Erythroblast (primary cell): ENCODE measurements around the gene OTUB2.

Source experiments
- DNase-seq, 2 experiments: peaks; one replicate each; lab custom pipeline; 2025; lab: John Stamatoyannopoulos, UW
- GATA1 ChIP-seq: IDR thresholded peaks from 2 replicates; pipeline ENCODE4 v1.6.1; 2011; ENCODE audit warnings: low read depth, mild to moderate bottlenecking, control low read depth, low read length, moderate library complexity
- POLR2A ChIP-seq: IDR thresholded peaks from 2 replicates; pipeline ENCODE4 v1.6.1; 2011; ENCODE audit warnings: mild to moderate bottlenecking, low read length

The OTUB2 gene

DNA sequence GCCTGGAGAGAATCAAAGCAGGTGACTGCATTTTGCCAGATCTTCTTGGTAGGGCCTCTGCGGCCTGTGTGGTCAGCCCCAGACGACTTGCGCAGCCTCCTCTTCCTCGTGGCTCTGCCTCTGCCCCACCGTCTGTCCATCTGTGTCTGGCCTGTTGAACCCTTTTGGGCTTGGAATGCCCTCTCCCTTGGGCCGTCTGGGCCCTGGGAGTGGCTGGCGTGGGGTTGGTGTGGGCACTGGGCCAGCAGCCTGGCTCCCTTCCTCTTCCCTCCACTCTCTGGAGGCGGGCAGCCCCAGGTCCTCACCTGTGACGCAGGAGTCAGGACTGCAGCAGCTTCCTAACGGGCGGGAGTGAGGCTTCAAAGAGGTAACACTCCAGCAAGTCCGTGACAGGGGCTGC lies 38.8 kb upstream of the OTUB2 start:
- no peak for DNase-seq
- TF ChIP-seq POLR2A (no peak), GATA1 (no peak)

GRCh38 chr14:93987815-93988476 lies 38.2 kb upstream of the OTUB2 start:
- TF ChIP-seq POLR2A (no peak), GATA1 (no peak)
- no peak for DNase-seq

GRCh38 chr14:93989939-93990338 lies 36.2 kb upstream of the OTUB2 start:
- TF ChIP-seq POLR2A: no peak
- no peak for TF ChIP-seq GATA1
- DNase-seq: no peak

- DNase-seq: no peak
- TF ChIP-seq GATA1: no peak
- no peak for TF ChIP-seq POLR2A
Measured at GRCh38 chr14:93991212-93991611, 34.9 kb upstream of the OTUB2 start.

DNA sequence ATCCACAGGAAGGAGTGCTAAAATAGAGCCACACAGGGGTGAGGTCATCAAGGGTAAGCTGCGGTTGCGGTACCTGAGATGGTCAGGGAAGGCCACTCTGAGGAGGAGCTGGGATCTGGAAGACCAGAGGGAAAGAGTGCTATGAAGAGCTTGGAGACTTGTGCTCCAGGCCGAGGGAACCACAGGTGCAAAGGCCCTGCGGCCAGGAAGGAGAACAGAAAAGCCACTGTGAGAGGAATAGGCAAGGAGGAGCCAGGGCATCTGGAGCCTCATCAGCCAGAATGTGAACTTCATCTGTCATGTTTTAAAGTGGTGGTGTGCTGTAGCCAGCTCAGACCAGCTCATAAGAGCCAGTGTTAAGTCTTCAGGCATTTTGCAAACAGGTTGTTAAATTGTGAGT lies 34.5 kb upstream of the OTUB2 start:
- DNase-seq: no peak
- TF ChIP-seq GATA1 (no peak), POLR2A (no peak)

GRCh38 chr14:93993382-93993781 lies 32.8 kb upstream of the OTUB2 start:
- TF ChIP-seq GATA1 (no peak), POLR2A (no peak)

GRCh38 chr14:93994919-93995682 lies 31.0 kb upstream of the OTUB2 start:
- TF ChIP-seq GATA1 (no peak), POLR2A (no peak)
- DNase-seq: no peak

More at GRCh38 chr14:93993382-93993781, 32.8 kb upstream of the OTUB2 start:
- DNase-seq: no peak

- TF ChIP-seq GATA1 (no peak), POLR2A (no peak)
- DNase-seq: no peak
Measured at GRCh38 chr14:93996130-93996695, 29.9 kb upstream of the OTUB2 start.

- TF ChIP-seq POLR2A: no peak
- no peak for TF ChIP-seq GATA1
- DNase-seq: no peak
Measured at GRCh38 chr14:93997082-93997481, 29.1 kb upstream of the OTUB2 start, which contains the start of gene CCDC197. TSS of gene CCDC197 (plus strand) at chr14:93997301. CDS start at chr14:93998132, 831 bp downstream.

DNA sequence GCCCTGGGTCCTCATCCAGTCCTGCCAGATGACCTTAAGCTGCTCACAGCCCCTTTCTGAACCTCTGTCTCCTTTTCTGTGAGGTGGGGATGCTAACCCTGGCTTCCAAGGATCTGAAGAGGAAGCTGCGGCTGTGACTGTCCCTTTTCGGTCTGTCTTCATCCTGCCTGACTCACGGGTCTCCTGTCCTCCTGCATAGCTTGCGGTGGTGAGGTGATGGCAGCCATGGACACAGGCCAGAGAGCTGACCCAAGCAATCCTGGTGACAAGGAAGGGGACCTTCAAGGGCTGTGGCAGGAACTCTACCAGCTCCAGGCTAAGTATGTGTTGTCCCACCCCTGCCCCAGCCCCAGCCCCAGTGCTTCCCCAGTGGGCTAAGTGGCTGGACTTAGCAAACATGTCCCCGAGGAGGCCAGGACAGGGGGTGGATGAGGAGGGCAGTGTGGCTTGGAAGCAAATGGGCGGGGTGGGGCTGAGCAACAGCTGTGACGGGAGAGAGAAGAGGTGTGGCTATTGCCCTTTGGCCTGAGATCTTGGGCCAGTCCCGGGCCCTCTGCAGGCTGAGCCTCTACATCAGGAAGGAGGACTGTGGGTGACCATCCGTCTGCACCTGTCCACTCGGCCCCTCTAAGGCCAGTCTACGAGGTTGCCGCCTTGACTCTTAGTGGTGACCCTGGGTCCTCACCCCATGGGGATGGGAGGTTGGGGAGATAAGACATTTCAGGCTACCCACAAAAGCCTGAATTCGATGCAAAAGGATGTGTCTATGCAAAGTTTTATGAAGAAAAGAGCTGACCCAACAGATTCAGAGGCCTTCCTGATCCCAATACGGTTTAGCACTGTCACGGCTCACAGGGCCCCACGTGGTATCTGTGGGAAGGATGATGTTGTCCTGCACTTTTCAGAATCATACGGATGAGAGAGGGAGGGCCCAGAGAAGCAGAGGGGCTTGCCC lies 27.9 kb upstream of the OTUB2 start:
- no peak for DNase-seq
- no peak for TF ChIP-seq POLR2A
- TF ChIP-seq GATA1: no peak

DNA sequence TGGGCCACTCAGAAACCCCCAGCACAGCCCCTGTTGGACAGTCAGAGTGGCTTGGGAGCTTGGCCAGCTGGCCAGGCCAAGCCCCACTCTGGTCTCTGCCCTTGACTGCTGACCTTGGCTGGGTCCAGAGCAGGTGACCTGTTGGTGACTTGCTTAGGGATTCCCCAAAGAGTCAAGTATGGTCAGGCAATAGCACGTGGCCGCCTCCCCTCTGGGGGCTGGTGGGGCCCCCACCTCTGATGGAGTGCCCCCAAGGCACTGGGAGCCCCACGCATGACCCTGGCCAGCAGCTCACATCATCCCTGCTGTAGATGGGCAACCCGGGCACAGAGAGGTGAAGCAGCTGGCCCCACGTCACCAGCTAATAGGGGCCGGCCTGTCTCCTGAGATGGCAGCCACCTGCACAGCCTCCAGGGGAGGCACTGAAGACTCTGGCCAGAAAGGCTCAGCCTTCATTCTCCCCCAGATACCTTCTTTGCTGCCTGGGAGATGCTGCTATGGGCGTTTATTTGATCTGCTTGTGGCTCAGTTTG lies 27.2 kb upstream of the OTUB2 start:
- no peak for DNase-seq
- TF ChIP-seq GATA1: no peak
- no peak for TF ChIP-seq POLR2A

DNA sequence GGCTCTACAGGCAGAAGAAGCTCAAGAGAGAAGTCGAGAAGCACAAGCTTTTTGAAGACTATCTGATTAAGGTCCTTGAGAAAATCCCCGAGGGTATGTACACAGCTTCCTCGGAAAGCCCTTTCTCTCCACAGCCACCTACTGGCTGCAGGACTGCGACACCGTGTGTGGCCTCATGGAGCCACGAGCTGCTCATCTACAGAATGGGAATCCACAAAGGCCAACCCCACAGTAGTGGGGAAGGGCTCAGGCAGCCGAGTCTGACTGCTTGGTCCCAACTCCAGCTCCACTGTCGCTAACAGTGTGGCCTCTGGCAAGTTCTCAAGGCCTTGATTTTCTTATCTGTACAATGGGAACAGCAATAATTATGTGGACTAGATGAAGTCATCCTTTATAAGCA lies 26.6 kb upstream of the OTUB2 start:
- DNase-seq: no peak
- no peak for TF ChIP-seq GATA1
- no peak for TF ChIP-seq POLR2A

GRCh38 chr14:94000267-94000666 lies 25.9 kb upstream of the OTUB2 start:
- TF ChIP-seq GATA1 (no peak), POLR2A (no peak)
- no peak for DNase-seq

- DNase-seq: no peak
- no peak for TF ChIP-seq GATA1
- TF ChIP-seq POLR2A: no peak
Measured at GRCh38 chr14:94001016-94001415, 25.1 kb upstream of the OTUB2 start.
